Endothelial cell of umbilical vein (primary cell): Measurements from ENCODE around the gene GPX5.

ENCODE experiments used
- POLR2A ChIP-seq: IDR thresholded peaks from 2 replicates; pipeline ENCODE4 v1.6.1; 2012; ENCODE audit warnings: low read depth, mild to moderate bottlenecking, control low read depth, low read length
- POLR2AphosphoS5 ChIP-seq: IDR thresholded peaks from 2 replicates; pipeline ENCODE4 v1.6.1; 2012; ENCODE audit warnings: low read depth, mild to moderate bottlenecking, control low read depth, low read length, moderate library complexity; ENCODE audit not compliant: insufficient read depth

- TF ChIP-seq POLR2AphosphoS5: no peak
- TF ChIP-seq POLR2A: no peak
Measured at GRCh38 chr6:28583463-28583862, 57.8 kb downstream of the GPX5 start.
